ENCODE results near the gene TIRAP. TPM values are rescaled to one million over a fixed set of nuclear protein-coding genes. Genes with fewer than 3 reads are reported as not detected.

TIRAP gene
- total RNA-seq, 3 donors from 2014 or later = 18.5 to 24.8 (median 21.5) TPM

DNA sequence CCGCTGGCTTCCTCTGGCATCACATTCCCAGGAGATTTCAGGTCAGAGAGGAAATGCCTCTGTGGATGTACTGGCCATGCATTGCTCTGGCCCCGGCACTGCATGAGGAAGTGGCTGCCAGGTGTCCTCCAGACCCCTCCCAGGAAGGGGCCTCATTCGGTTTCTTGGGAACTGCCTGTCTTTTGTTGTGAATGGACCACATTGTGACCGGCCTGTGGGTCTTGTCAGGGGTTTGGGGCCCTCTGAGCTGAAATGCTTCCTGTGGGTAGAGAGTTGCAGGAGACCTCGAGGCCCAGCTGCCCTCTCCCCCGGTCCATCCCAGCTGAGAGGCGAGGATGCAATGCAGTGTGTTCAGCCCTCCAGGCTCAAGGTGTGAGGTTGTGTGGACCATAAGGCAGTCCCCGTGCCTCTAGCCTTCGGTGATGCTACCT, 53.8 kb downstream of the TIRAP start:
- Histone ChIP-seq H3K36me3 (ENCODE audit: low read depth) (no peaks in the 10 kb centered on the region), H3K4me3 (no peak overlapping the region), H3K9me3 (no peaks in the 10 kb centered on the region), H3K4me1 (ENCODE audit: low read depth) (no peaks in the 10 kb centered on the region)
- TF ChIP-seq, protein P1, sequence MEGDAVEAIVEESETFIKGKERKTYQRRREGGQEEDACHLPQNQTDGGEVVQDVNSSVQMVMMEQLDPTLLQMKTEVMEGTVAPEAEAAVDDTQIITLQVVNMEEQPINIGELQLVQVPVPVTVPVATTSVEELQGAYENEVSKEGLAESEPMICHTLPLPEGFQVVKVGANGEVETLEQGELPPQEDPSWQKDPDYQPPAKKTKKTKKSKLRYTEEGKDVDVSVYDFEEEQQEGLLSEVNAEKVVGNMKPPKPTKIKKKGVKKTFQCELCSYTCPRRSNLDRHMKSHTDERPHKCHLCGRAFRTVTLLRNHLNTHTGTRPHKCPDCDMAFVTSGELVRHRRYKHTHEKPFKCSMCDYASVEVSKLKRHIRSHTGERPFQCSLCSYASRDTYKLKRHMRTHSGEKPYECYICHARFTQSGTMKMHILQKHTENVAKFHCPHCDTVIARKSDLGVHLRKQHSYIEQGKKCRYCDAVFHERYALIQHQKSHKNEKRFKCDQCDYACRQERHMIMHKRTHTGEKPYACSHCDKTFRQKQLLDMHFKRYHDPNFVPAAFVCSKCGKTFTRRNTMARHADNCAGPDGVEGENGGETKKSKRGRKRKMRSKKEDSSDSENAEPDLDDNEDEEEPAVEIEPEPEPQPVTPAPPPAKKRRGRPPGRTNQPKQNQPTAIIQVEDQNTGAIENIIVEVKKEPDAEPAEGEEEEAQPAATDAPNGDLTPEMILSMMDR (IDR thresholded peaks at IDR 0.05) = no peak
- DNase-seq = peak in 1 of 3 donors; percentile 38
- intact Hi-C loops (cut with DNase I, micrococcal nuclease) = no loop called here
- no peak for ATAC-seq

DNA sequence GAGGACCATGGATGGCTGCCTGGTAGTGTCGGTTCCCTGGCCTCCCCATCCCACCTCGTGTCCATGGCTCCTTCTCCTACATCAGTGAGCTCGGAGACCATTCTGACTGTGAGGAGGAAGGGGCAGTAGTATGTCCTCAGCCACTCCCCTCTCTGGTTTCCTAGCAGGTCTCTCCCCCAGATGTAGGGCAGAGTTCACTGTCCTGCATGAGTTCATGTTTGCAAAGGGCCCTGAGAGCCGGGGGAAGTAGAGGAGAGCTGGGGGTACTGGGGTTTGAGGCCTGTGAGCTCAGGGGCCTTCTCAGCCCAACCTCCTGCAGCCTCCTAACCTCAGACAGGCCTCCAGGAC, 54.2 kb downstream of the TIRAP start:
- DNase-seq (no peak), ATAC-seq (no peak)
- H3K9me3 ChIP-seq = no peaks in the 10 kb centered on the region
- H3K4me3 ChIP-seq = no peak overlapping the region
- TF ChIP-seq, protein P1 (IDR thresholded peaks at IDR 0.05) = no peak
- intact Hi-C loops (cut with DNase I, micrococcal nuclease) = no loop called here
- no peaks in the 10 kb centered on the region for H3K36me3 ChIP-seq (ENCODE audit: low read depth)
- H3K4me1 ChIP-seq (ENCODE audit: low read depth) = no peaks in the 10 kb centered on the region

DNA sequence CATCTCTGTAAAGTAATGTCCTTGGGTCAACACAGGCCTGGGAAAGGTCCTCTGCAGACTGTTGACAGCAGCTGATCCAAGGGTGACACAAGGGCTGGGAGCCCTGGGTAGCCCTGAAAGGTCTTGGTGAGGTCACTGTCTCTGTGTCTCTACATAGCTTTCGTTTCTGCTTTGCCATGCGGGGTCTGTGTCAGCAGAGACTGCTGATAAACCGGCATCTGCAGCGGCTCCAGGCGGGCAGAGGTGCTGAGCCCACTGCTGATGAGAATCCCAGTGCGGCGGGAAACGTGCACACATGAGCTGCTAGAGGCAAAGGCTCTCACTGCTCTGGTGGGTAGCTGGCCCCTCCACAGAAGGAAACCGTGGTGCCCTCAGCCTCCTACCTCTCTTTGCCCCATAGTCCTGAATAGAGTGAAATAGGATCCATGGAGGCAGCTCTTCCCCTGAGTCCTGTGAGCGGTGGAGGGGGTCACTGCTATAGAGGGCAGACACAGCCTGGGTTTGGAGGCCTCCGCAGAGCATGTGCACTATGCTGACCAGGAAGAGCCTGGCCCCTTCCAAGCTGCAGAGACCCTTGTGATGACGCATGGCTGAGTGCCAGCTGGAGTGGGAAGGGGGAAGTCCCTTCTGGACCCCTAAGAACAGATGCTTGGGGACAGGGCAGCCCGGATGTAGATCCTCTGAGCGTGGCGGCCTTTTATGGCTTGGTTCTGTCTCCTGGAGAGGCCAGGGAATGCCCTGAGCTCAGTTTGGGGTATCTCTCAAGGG, 54.8 kb downstream of the TIRAP start:
- Histone ChIP-seq H3K4me3 (no peak overlapping the region), H3K9me3 (no peaks in the 10 kb centered on the region), H3K36me3 (ENCODE audit: low read depth) (no peaks in the 10 kb centered on the region), H3K4me1 (ENCODE audit: low read depth) (no peaks in the 10 kb centered on the region)
- DNase-seq (peak in 1 of 3 donors; percentile 33), ATAC-seq (no peak)
- intact Hi-C loops (cut with DNase I, micrococcal nuclease) = no loop called here
- TF ChIP-seq, protein P1 (IDR thresholded peaks at IDR 0.05) = no peak

DNA sequence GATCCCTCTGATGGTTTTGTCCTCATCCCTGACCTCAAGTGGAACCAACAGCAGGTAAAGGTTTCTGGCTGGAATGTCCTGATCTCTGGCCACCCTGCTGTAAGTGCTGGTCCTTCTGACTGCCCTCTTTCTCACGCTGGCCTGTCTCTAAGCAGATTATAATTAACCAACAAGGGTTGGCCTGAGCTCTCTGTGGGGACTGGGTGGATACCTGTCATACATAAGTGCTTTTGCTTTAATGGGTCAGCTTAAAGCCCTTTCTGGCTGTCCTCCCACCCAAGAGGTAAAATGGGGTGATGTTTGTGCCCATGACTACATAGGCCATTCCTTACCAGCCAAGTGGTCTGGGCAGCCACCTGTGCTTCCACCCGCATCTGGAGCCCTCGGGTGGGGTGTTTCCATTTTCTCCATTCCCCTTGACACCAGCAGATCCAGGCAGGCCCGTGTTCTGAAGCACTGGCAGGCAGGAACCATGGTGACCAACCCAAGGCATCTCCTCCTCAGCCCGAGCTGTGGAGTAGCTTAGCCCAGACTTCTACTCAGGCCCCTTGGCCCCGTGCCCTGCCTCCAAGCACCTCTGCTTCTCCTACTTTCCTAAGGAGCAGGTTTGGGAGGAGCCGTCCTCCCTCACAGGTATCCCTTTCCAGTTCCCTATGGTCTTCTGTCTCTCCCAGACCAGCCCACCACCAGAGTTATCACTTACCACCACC, 55.6 kb downstream of the TIRAP start:
- Histone ChIP-seq H3K4me3 (no peak overlapping the region), H3K9me3 (no peaks in the 10 kb centered on the region), H3K4me1 (ENCODE audit: low read depth) (no peaks in the 10 kb centered on the region), H3K36me3 (ENCODE audit: low read depth) (no peaks in the 10 kb centered on the region)
- TF ChIP-seq, protein P1 (IDR thresholded peaks at IDR 0.05) = no peak
- intact Hi-C loops (cut with DNase I, micrococcal nuclease) = no loop called here
- DNase-seq (peak in 1 of 3 donors; percentile 42), ATAC-seq (no peak)

DNA sequence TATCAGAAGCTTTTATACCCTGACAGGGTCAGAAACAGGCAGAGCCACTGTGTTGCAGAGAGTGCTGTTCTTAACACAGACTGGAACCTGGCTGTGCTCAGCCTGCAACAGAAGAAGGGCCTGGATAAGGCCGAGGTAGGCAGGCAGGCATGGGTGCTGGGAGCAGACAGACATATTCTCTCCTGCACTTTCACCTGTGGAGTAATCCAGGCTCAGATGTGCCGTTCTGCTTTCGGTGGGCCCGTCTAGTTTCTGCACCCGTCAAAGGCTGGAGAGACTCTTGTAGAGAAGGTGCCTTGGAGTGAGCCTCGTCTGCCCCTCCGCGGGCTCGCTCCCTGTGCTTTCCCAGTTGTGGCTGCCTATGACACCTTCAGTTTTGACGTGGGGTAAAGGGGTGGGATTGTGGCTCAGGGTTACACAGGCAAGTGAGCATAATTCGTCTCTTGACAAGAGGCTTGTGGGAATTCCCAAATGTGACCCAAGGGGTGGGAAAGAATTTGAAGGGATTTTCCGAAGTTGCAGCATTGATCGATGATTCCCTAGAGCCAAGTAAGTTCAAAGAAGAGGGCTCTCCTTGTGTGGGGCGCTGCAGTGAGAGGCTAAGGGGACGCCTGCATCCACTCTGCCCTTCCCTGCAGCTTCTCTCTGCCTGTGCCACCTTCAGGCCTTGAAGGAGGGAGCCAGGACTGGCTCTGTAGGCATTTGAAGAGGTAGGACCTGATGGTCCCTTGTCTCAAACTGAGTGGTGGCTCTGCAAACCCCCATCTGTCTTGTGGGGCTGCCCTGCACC, 56.4 kb downstream of the TIRAP start:
- Histone ChIP-seq H3K4me1 (ENCODE audit: low read depth) (no peaks in the 10 kb centered on the region), H3K4me3 (no peak overlapping the region), H3K36me3 (ENCODE audit: low read depth) (no peaks in the 10 kb centered on the region), H3K9me3 (no peaks in the 10 kb centered on the region)
- DNase-seq (peak in 1 of 3 donors; percentile 10), ATAC-seq (no peak)
- intact Hi-C loops (cut with DNase I, micrococcal nuclease) = no loop called here
- TF ChIP-seq, protein P1 (IDR thresholded peaks at IDR 0.05) = no peak

All from mucosa of descending colon (tissue), 3 donors.